ENCODE results near the gene SLIT1.

Gene SLIT1

GRCh38 chr10:97171001-97171400 lies 14.8 kb downstream of the SLIT1 start:
- no peak for DNase-seq (ENCODE audit: low read depth, low spot score)

GRCh38 chr10:97169911-97170693 lies 15.7 kb downstream of the SLIT1 start:
- no peak for DNase-seq (ENCODE audit: low read depth, low spot score)

GRCh38 chr10:97169063-97169462 lies 16.7 kb downstream of the SLIT1 start:
- no peak for DNase-seq (ENCODE audit: low read depth, low spot score)

- DNase-seq (ENCODE audit: low read depth, low spot score): no peak
Observed at GRCh38 chr10:97168645-97169044, 17.1 kb downstream of the SLIT1 start.

GRCh38 chr10:97165499-97165898 lies 20.3 kb downstream of the SLIT1 start:
- DNase-seq (ENCODE audit: low read depth, low spot score): no peak

GRCh38 chr10:97163781-97164501 lies 21.8 kb downstream of the SLIT1 start:
- DNase-seq (ENCODE audit: low read depth, low spot score): no peak

- DNase-seq (ENCODE audit: low read depth, low spot score): no peak
Observed at GRCh38 chr10:97163181-97163580, 22.6 kb downstream of the SLIT1 start.

- no peak for DNase-seq (ENCODE audit: low read depth, low spot score)
Observed at GRCh38 chr10:97159646-97160305, 26.0 kb downstream of the SLIT1 start.

GRCh38 chr10:97157578-97158095 lies 28.1 kb downstream of the SLIT1 start:
- DNase-seq (ENCODE audit: low read depth, low spot score): no peak

GRCh38 chr10:97154781-97155180 lies 31.0 kb downstream of the SLIT1 start:
- DNase-seq (ENCODE audit: low read depth, low spot score): no peak

- no peak for DNase-seq (ENCODE audit: low read depth, low spot score)
Observed at GRCh38 chr10:97154162-97154561, 31.6 kb downstream of the SLIT1 start.

GRCh38 chr10:97153270-97153850 lies 32.4 kb downstream of the SLIT1 start:
- DNase-seq (ENCODE audit: low read depth, low spot score): no peak

GRCh38 chr10:97151307-97151914 lies 34.3 kb downstream of the SLIT1 start:
- no peak for DNase-seq (ENCODE audit: low read depth, low spot score)

- DNase-seq (ENCODE audit: low read depth, low spot score): no peak
Observed at GRCh38 chr10:97150616-97151015, 35.1 kb downstream of the SLIT1 start.

GRCh38 chr10:97150013-97150595 lies 35.7 kb downstream of the SLIT1 start:
- DNase-seq (ENCODE audit: low read depth, low spot score): no peak

- DNase-seq (ENCODE audit: low read depth, low spot score): no peak
Observed at GRCh38 chr10:97149079-97149531, 36.7 kb downstream of the SLIT1 start.

- DNase-seq (ENCODE audit: low read depth, low spot score): no peak
Observed at GRCh38 chr10:97144297-97144696, 41.5 kb downstream of the SLIT1 start.

- DNase-seq (ENCODE audit: low read depth, low spot score): no peak
Observed at GRCh38 chr10:97142834-97143233, 42.9 kb downstream of the SLIT1 start.

- DNase-seq (ENCODE audit: low read depth, low spot score): no peak
Observed at GRCh38 chr10:97140902-97141745, 44.6 kb downstream of the SLIT1 start.

Data from brain pericyte (primary cell).